Thyroid gland (tissue), 4 donors: ENCODE measurements around the gene SCARF2. TPM values are rescaled to one million over a fixed set of nuclear protein-coding genes. Genes with fewer than 3 reads are reported as not detected.

Experiments used
- DNase-seq, 2 donors: peaks; one replicate each; pipeline ENCODE4 v3.0.0-alpha.2; 2019
- H3K27ac ChIP-seq, 3 donors: fragments of 200-600 bp; sonication (generic); 1 replicate in 2 of 3; 2 replicates in 1 of 3; pipeline ENCODE4 v1.5.1; 2016 to 2019; ENCODE audit warnings: mild to moderate bottlenecking in 1 of 3, moderate library complexity in 1 of 3
- H3K27me3 ChIP-seq: fragments of 200-600 bp; sonication (generic); one replicate; pipeline ENCODE4 v1.5.1; 2019
- H3K36me3 ChIP-seq, 2 donors: fragments of 200-600 bp; sonication (generic); one replicate each; pipeline ENCODE4 v1.5.1; 2016 to 2019
- H3K4me1 ChIP-seq, 2 donors: fragments of 200-600 bp; sonication (generic); one replicate each; pipeline ENCODE4 v1.5.1; 2017 to 2019
- H3K4me3 ChIP-seq, 3 donors: fragments of 200-600 bp; sonication (generic); replicated peaks in 1 of 3; 1 replicate in 2 of 3; 2 replicates in 1 of 3; pipeline ENCODE4 v1.5.1; 2016; ENCODE audit warnings: mild to moderate bottlenecking in 1 of 3
- H3K9me3 ChIP-seq: fragments of 200-600 bp; sonication (generic); one replicate; pipeline ENCODE4 v1.5.1; 2017
- POLR2A ChIP-seq, 2 donors: fragments of 450-650 bp; IDR thresholded peaks; one replicate each; pipeline ENCODE4 v1.6.1; 2017; ENCODE audit warnings: antibody characterized with exemption in 2 of 2, mild to moderate bottlenecking in 2 of 2, moderate library complexity in 1 of 2
- WGBS, 2 donors: methylation state at CpG; one replicate each; pipeline ENCODE4 v1.1.5; 2017; 5-methylcytosine and 5-hydroxymethylcytosine counted together
- intact Hi-C: fragments of 100-400 bp; cut with DNase I; formaldehyde crosslinking; loops from one replicate; pipeline ENCODE4 v1.15.1; 2023
- total RNA-seq, 4 donors: library from RNA; depleted of rRNA; stranded (reverse); fragments of >200 nt; gene quantifications; one replicate each; pipeline ENCODE4 v1.2.3, GENCODE V29; 2016
- TF ChIP-seq, protein P1 (sequence below), 6 experiments: fragments of 200-600 bp in 3 of 6; fragments of 450-650 bp in 3 of 6; sonication (generic) in 3 of 6; IDR thresholded peaks; one replicate each; pipeline ENCODE4 v1.5.1; 2016 to 2019; ENCODE audit warnings: antibody characterized with exemption in 6 of 6, mild to moderate bottlenecking in 2 of 6, inconsistent platforms in 1 of 6, moderate library complexity in 1 of 6

Gene SCARF2
- total RNA-seq, 4 donors from 2014 or later = 14.4 to 23.1 (median 20.4) TPM

DNA sequence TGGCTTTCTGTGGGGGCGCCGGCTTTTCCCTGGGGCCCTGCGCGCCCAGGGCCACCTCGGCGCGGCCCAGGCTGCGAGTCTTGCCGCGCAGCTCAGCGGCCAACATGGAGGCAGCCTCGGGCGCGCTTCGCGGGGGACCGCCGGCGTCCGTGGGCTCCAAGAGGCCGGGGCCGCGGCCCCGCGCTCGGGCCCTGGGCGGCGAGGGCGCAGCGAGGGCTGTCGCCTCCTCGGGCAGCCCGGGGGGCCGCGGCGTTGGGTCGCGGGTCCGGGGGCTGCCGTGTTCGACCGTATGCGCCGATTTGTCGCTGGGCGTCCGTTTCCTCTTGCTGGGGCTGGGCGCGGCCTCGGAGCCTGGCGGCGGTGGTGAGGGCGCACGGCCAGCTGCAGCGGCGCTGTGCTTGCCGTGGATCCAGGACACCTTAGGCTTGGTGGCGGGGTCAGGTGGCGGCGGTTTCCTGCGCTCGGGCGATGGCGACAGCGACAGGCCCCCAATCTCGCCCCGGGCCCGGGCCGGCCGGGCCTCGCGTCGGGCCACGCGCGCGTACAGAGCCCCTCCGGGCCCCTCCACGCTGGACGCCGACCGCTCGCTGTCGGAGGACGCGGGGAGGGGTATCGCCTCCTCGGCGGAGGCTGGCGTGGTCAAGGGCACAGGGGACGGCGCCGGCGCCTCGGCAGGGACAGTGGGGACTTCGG lies 11.9 kb downstream of the SCARF2 start:
- no peaks in the 10 kb centered on the region for H3K9me3 ChIP-seq
- no peak for DNase-seq
- no peak overlapping the region for H3K27ac ChIP-seq
- no peaks in the 10 kb centered on the region for H3K36me3 ChIP-seq
- peaks cover 5 to 6% of the 10 kb centered on the region in 2 donors for H3K4me1 ChIP-seq
- H3K27me3 ChIP-seq = no peaks in the 10 kb centered on the region
- H3K4me3 ChIP-seq = no peak overlapping the region
- intact Hi-C loops = no loop called here
- TF ChIP-seq, protein P1, sequence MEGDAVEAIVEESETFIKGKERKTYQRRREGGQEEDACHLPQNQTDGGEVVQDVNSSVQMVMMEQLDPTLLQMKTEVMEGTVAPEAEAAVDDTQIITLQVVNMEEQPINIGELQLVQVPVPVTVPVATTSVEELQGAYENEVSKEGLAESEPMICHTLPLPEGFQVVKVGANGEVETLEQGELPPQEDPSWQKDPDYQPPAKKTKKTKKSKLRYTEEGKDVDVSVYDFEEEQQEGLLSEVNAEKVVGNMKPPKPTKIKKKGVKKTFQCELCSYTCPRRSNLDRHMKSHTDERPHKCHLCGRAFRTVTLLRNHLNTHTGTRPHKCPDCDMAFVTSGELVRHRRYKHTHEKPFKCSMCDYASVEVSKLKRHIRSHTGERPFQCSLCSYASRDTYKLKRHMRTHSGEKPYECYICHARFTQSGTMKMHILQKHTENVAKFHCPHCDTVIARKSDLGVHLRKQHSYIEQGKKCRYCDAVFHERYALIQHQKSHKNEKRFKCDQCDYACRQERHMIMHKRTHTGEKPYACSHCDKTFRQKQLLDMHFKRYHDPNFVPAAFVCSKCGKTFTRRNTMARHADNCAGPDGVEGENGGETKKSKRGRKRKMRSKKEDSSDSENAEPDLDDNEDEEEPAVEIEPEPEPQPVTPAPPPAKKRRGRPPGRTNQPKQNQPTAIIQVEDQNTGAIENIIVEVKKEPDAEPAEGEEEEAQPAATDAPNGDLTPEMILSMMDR (IDR thresholded peaks at IDR 0.05) = no peak
- no peak for TF ChIP-seq POLR2A (IDR thresholded peaks at IDR 0.05)
- WGBS, 2 donors = 49 to 93% methylated on average over 22 to 26 of the region's 96 CpGs

DNA sequence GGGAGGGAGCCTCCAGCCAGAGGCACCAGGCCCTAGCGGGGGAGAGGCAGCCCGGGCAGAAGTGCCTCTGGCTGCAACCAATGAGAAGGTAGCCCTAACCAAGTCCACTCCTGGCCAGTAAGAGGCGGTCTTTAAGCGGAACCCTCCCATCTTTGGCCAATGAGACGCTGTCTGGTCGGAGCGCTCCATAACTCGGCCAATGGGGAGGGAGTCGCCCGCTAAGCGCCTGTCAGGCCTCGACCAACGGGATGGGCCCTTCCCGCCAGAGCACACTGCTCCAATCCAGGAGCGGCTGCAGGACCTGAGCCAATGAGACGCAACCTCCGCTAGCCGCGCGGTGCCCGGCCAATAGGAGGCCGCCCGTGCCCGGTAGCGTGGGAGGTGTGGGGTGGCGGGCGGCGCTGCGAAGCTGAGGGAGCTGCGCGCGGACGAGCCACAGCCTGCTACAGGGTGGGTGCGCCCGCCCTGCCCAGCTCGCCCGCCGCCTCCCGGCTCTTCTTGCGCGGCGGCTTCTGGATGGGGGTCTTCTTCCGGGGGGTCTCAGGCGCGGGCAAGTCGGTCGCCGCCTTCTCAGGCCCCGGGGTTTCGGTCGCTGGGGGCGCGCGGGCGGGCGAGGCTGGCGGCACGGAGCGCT lies 12.6 kb downstream of the SCARF2 start:
- TF ChIP-seq POLR2A (IDR thresholded peaks at IDR 0.05) = no peak
- TF ChIP-seq, protein P1 (IDR thresholded peaks at IDR 0.05) = no peak
- no peaks in the 10 kb centered on the region for H3K4me1 ChIP-seq
- H3K27me3 ChIP-seq = no peaks in the 10 kb centered on the region
- no peaks in the 10 kb centered on the region for H3K9me3 ChIP-seq
- intact Hi-C loops = loop anchor here (5.0 kb wide), 1 partner anchor 72 kb away; the partner anchor contains the start of gene KLHL22
- H3K4me3 ChIP-seq = no peak overlapping the region
- H3K27ac ChIP-seq = no peak overlapping the region
- WGBS, 2 donors = 74 to 81% methylated on average over 18 to 29 of the region's 59 CpGs
- DNase-seq = no peak
- no peaks in the 10 kb centered on the region for H3K36me3 ChIP-seq

DNA sequence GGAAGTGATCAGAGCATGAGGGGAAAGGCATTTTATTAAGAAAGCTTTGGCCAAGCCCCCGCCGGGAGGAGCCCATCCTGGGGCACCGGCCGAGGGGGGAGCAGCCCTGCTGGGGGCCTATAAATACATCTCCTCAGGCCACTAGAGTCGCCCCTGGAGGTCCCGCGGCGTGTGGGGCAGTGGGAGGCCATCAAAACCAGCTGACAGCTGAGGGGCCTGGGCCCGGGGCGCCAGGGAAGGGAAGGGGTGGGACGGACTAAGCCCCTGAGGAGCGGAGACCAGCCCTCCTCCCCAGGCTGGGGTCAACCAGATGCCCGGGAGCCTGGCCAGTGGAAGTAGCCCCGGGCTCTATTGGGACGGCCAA lies 13.1 kb downstream of the SCARF2 start:
- H3K4me3 ChIP-seq = no peak overlapping the region
- no peak for TF ChIP-seq POLR2A (IDR thresholded peaks at IDR 0.05)
- TF ChIP-seq, protein P1 (IDR thresholded peaks at IDR 0.05) = no peak
- H3K27me3 ChIP-seq = no peaks in the 10 kb centered on the region
- DNase-seq = no peak
- WGBS, 2 donors = 74 to 95% methylated on average over 14 to 15 of the region's 15 CpGs
- intact Hi-C loops = loop anchor here (5.0 kb wide), 1 partner anchor 73 kb away; the partner anchor contains the start of gene KLHL22
- H3K9me3 ChIP-seq = no peaks in the 10 kb centered on the region
- no peaks in the 10 kb centered on the region for H3K4me1 ChIP-seq
- H3K36me3 ChIP-seq = no peaks in the 10 kb centered on the region
- H3K27ac ChIP-seq = peak overlapping the region in 1 of 3 donors; percentile 20

DNA sequence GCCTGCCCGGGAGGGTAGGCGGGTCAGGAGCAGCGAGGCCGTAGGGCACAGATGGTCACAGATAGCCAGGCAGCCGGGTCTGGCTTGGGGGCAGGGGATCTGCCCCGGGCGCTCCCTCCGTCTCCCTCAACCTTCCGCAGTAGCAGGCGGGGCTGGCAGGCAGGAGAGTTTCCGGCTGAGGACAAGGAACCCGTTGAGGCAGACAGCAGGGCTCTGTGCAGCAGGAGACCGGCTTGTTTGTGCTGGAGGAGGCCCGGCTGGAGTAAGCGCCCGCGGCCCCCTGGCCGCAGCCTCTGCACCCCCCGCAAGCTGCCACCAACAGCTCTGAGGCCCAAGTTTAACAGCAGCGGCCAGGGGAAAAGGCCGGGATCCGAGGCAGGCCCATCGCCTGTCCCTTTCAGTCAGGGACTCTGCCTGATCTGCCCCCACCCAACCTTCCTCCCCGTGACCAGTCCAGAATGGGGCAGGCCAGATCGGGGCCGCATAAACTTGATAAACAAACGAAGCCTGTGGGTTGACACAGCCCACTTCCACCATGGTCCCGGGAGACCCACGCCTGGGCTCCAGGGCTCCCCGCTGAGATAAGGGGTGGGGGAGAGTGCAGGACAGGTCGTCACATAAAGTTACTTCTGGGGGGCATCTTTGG lies 13.6 kb downstream of the SCARF2 start:
- no peak overlapping the region for H3K4me3 ChIP-seq
- no peaks in the 10 kb centered on the region for H3K27me3 ChIP-seq
- no peaks in the 10 kb centered on the region for H3K4me1 ChIP-seq
- DNase-seq = no peak
- no peaks in the 10 kb centered on the region for H3K9me3 ChIP-seq
- TF ChIP-seq POLR2A (IDR thresholded peaks at IDR 0.05) = no peak
- TF ChIP-seq, protein P1 (IDR thresholded peaks at IDR 0.05) = no peak
- no peaks in the 10 kb centered on the region for H3K36me3 ChIP-seq
- 62 to 70% methylated on average over 8 to 17 of the region's 31 CpGs for WGBS, 2 donors
- intact Hi-C loops = loop anchor here (5.0 kb wide), 1 partner anchor 73 kb away; the partner anchor contains the start of gene KLHL22
- peak overlapping the region in 1 of 3 donors; percentile 20 for H3K27ac ChIP-seq
